ENCODE data around the gene MED23. TPM values are rescaled to one million over a fixed set of nuclear protein-coding genes. Genes with fewer than 3 reads are reported as not detected.

MED23 gene
- total RNA-seq, 2 experiments from 2014 or later = 26.1 to 27.8 TPM

- Mint-ChIP-seq H3K9me3 (ENCODE audit: insufficient read depth) (no peaks in the 10 kb centered on the region), H3K4me3 (no peak overlapping the region), H3K27ac (no peak overlapping the region), H3K27me3 (ENCODE audit: low read depth) (no peaks in the 10 kb centered on the region), H3K36me3 (ENCODE audit: low read depth) (no peaks in the 10 kb centered on the region), H3K4me1 (ENCODE audit: low read depth) (no peaks in the 10 kb centered on the region)
- DNase-seq (no peak), ATAC-seq (no peak)
- CTCF ChIA-PET = interaction anchor here (1.0 to 2.6 kb wide), 2 partner anchors 26 to 41 kb away, joined by 3 to 16 read pairs; partner anchors contain the start of gene MED23
- POLR2A ChIA-PET = no interaction called here
These were observed 26.3 kb upstream of the MED23 start for GRCh38 chr6:131654326-131654725.

DNA sequence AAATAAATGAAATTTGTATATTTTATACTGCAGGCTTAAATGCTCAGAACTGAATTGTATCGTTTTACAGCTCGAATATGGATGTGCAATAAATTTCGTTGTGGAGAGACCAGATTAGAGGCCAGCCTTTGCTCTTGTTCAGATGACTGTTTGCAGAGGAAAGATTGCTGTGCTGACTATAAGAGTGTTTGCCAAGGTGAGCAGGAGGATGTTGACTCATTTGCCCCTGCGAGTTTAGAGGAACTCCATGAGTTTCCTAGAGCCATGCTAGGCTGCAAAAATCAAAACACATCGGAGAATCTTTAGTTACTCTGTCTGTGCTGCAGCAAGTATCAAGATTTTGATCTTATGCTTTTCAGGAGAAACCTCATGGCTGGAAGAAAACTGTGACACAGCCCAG lies 24.4 kb upstream of the MED23 start:
- DNase-seq = no peak
- no peak overlapping the region for H3K4me3 Mint-ChIP-seq
- ATAC-seq = no peak
- no peak overlapping the region for H3K27ac Mint-ChIP-seq
- ChIA-PET POLR2A (no interaction called here), CTCF (no interaction called here)
- H3K9me3 Mint-ChIP-seq (ENCODE audit: insufficient read depth) = no peaks in the 10 kb centered on the region
- H3K4me1 Mint-ChIP-seq (ENCODE audit: low read depth) = no peaks in the 10 kb centered on the region
- H3K27me3 Mint-ChIP-seq (ENCODE audit: low read depth) = no peaks in the 10 kb centered on the region
- H3K36me3 Mint-ChIP-seq (ENCODE audit: low read depth) = no peaks in the 10 kb centered on the region

GRCh38 chr6:131651782-131652181 lies 23.7 kb upstream of the MED23 start:
- ATAC-seq (no peak), DNase-seq (no peak)
- H3K9me3 Mint-ChIP-seq (ENCODE audit: insufficient read depth) = no peaks in the 10 kb centered on the region
- no peak overlapping the region for H3K27ac Mint-ChIP-seq
- H3K4me3 Mint-ChIP-seq = no peak overlapping the region
- no peaks in the 10 kb centered on the region for H3K27me3 Mint-ChIP-seq (ENCODE audit: low read depth)
- POLR2A ChIA-PET = no interaction called here
- CTCF ChIA-PET = interaction anchor here (0.6 kb wide), 1 partner anchor 79 kb away, joined by 3 read pairs; no protein-coding TSS in a partner anchor
- no peaks in the 10 kb centered on the region for H3K36me3 Mint-ChIP-seq (ENCODE audit: low read depth)
- H3K4me1 Mint-ChIP-seq (ENCODE audit: low read depth) = no peaks in the 10 kb centered on the region

- Mint-ChIP-seq H3K27me3 (ENCODE audit: low read depth) (no peaks in the 10 kb centered on the region), H3K4me1 (ENCODE audit: low read depth) (no peaks in the 10 kb centered on the region), H3K4me3 (no peak overlapping the region), H3K9me3 (ENCODE audit: insufficient read depth) (no peaks in the 10 kb centered on the region), H3K36me3 (ENCODE audit: low read depth) (no peaks in the 10 kb centered on the region), H3K27ac (no peak overlapping the region)
- POLR2A ChIA-PET = no interaction called here
- ATAC-seq = no peak
- no peak for DNase-seq
- CTCF ChIA-PET = interaction anchor here (1.7 kb wide), 1 partner anchor 18 kb away, joined by 9 read pairs; the partner anchor contains the start of gene MED23
These were observed 18.2 kb upstream of the MED23 start for GRCh38 chr6:131646249-131646670.

DNA sequence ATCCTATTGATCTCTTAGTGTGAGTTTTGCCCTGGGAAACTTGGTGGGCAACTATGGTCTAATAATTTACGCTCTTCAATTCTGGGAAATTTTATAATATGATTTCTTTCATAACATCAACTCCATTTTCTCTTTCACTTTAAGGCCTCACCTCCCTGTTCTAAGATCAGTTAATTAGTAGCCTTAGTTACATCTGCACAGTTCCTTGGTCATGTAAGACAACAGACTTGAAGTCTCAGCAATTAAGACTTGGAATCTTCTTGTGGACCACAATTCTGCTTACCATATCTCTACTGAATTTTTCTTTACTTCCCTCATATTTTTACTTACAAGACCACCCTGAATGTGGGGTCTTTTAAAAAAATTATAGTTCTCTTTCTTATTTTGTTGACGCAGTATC lies 17.8 kb upstream of the MED23 start:
- H3K36me3 Mint-ChIP-seq (ENCODE audit: low read depth) = no peaks in the 10 kb centered on the region
- H3K4me3 Mint-ChIP-seq = no peak overlapping the region
- CTCF ChIA-PET = no interaction called here
- no peak for DNase-seq
- no peaks in the 10 kb centered on the region for H3K9me3 Mint-ChIP-seq (ENCODE audit: insufficient read depth)
- H3K27me3 Mint-ChIP-seq (ENCODE audit: low read depth) = no peaks in the 10 kb centered on the region
- no peak overlapping the region for H3K27ac Mint-ChIP-seq
- H3K4me1 Mint-ChIP-seq (ENCODE audit: low read depth) = no peaks in the 10 kb centered on the region
- POLR2A ChIA-PET = no interaction called here
- ATAC-seq = no peak

- DNase-seq = no peak
- ChIA-PET CTCF (no interaction called here), POLR2A (no interaction called here)
- H3K27ac Mint-ChIP-seq = no peak overlapping the region
- H3K27me3 Mint-ChIP-seq (ENCODE audit: low read depth) = no peaks in the 10 kb centered on the region
- no peaks in the 10 kb centered on the region for H3K4me1 Mint-ChIP-seq (ENCODE audit: low read depth)
- no peak for ATAC-seq
- no peaks in the 10 kb centered on the region for H3K36me3 Mint-ChIP-seq (ENCODE audit: low read depth)
- H3K9me3 Mint-ChIP-seq (ENCODE audit: insufficient read depth) = no peaks in the 10 kb centered on the region
- H3K4me3 Mint-ChIP-seq = no peak overlapping the region
These were observed 16.9 kb upstream of the MED23 start for GRCh38 chr6:131644921-131645320.

GRCh38 chr6:131643855-131644460 lies 15.9 kb upstream of the MED23 start:
- CTCF ChIA-PET = no interaction called here
- H3K27me3 Mint-ChIP-seq (ENCODE audit: low read depth) = no peaks in the 10 kb centered on the region
- H3K27ac Mint-ChIP-seq = no peak overlapping the region
- ATAC-seq = no peak
- H3K4me1 Mint-ChIP-seq (ENCODE audit: low read depth) = no peaks in the 10 kb centered on the region
- no peak overlapping the region for H3K4me3 Mint-ChIP-seq
- no peaks in the 10 kb centered on the region for H3K36me3 Mint-ChIP-seq (ENCODE audit: low read depth)
- no peaks in the 10 kb centered on the region for H3K9me3 Mint-ChIP-seq (ENCODE audit: insufficient read depth)
- no peak for DNase-seq
- POLR2A ChIA-PET = no interaction called here

DNA sequence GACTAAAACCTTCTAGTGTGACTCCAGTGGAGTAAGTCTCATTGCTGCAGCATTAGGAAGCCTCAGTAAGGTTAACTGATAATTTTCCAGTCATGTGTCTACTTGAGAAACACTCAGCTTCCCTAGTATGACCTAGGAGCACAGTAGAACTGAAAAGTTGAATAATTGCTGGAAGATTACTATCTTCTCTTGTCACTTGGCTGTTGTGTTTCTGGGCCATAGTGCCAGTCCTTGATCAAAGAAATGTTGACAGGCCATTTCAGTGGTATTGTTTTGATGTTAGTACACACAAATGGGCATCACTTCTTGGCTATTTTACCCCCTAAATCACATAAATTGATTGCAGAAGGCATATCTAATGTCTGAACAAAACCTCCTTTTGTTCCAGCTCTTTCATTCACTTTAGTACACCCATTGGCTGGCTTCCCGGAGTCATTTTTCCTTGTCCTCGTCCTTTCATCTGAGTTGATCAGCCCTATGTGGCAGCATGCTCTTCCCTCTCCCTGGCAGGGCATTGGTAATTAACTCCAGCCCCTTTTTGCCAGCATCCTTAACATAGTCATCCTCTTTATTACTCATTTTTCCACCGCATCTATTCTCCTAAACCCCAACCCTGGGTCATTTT lies 15.1 kb upstream of the MED23 start:
- CTCF ChIA-PET = no interaction called here
- no peak for ATAC-seq
- no peak overlapping the region for H3K27ac Mint-ChIP-seq
- no peak overlapping the region for H3K4me3 Mint-ChIP-seq
- no peaks in the 10 kb centered on the region for H3K36me3 Mint-ChIP-seq (ENCODE audit: low read depth)
- no peaks in the 10 kb centered on the region for H3K4me1 Mint-ChIP-seq (ENCODE audit: low read depth)
- no peak for DNase-seq
- POLR2A ChIA-PET = no interaction called here
- no peaks in the 10 kb centered on the region for H3K27me3 Mint-ChIP-seq (ENCODE audit: low read depth)
- no peaks in the 10 kb centered on the region for H3K9me3 Mint-ChIP-seq (ENCODE audit: insufficient read depth)

GRCh38 chr6:131642565-131642964 lies 14.5 kb upstream of the MED23 start:
- ChIA-PET CTCF (no interaction called here), POLR2A (no interaction called here)
- H3K4me1 Mint-ChIP-seq (ENCODE audit: low read depth) = no peaks in the 10 kb centered on the region
- H3K27ac Mint-ChIP-seq = no peak overlapping the region
- DNase-seq (no peak), ATAC-seq (no peak)
- no peaks in the 10 kb centered on the region for H3K27me3 Mint-ChIP-seq (ENCODE audit: low read depth)
- H3K4me3 Mint-ChIP-seq = no peak overlapping the region
- no peaks in the 10 kb centered on the region for H3K36me3 Mint-ChIP-seq (ENCODE audit: low read depth)
- no peaks in the 10 kb centered on the region for H3K9me3 Mint-ChIP-seq (ENCODE audit: insufficient read depth)

DNA sequence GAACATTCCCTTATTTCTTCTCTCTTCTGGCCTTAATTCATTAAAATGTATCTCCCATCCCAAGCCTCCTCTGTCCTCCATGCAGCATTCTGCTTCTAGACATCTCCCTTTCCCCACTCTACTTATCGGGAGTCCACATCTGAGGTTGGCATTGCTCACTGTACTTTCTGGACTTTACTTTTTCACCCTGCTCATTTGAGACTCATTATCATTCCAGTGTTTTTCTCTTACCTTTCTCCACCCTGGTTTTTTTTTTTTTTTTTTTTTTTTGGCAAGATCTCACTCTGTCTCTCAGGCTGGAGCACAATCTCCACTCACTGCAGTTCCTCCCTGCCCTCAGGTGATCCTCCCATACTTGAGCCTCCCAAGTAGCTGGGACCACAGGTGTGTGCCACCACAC lies 13.5 kb upstream of the MED23 start:
- no peak for ATAC-seq
- no peaks in the 10 kb centered on the region for H3K4me1 Mint-ChIP-seq (ENCODE audit: low read depth)
- no peak overlapping the region for H3K4me3 Mint-ChIP-seq
- no peak for DNase-seq
- H3K9me3 Mint-ChIP-seq (ENCODE audit: insufficient read depth) = no peaks in the 10 kb centered on the region
- ChIA-PET CTCF (no interaction called here), POLR2A (no interaction called here)
- H3K27ac Mint-ChIP-seq = no peak overlapping the region
- H3K27me3 Mint-ChIP-seq (ENCODE audit: low read depth) = no peaks in the 10 kb centered on the region
- no peaks in the 10 kb centered on the region for H3K36me3 Mint-ChIP-seq (ENCODE audit: low read depth)

DNA sequence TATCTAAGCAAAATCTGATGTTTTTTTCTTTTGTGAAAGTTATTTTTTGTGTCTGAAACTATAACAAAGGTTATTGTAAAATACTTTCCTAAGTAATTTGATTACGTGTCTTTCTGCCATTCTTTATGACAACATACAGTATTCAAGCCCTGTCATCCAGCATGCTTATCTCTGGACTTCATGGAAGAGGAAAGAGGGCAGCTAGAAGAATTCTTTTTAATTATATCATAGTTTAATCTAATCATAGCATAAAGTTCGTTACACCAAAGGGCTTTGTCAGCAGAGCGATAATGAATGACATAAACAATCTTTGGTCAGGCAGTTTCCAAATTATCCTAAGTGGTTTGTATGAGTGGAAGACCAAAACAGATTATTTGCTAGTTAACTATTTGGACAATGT lies 12.5 kb upstream of the MED23 start:
- Mint-ChIP-seq H3K4me1 (ENCODE audit: low read depth) (no peaks in the 10 kb centered on the region), H3K4me3 (no peak overlapping the region), H3K27me3 (ENCODE audit: low read depth) (peaks cover 3% of the 10 kb centered on the region), H3K9me3 (ENCODE audit: insufficient read depth) (no peaks in the 10 kb centered on the region), H3K36me3 (ENCODE audit: low read depth) (no peaks in the 10 kb centered on the region), H3K27ac (no peak overlapping the region)
- ATAC-seq (no peak), DNase-seq (no peak)
- ChIA-PET POLR2A (interaction anchor here (1.6 kb wide), 1 partner anchor 11 kb away, joined by 4 read pairs; no protein-coding TSS in a partner anchor), CTCF (interaction anchor here (1.3 to 5.4 kb wide), 3 partner anchors 12 to 55 kb away, joined by 3 to 75 read pairs (median 4); partner anchors contain the start of gene MED23)

GRCh38 chr6:131640100-131640499 lies 12.1 kb upstream of the MED23 start:
- H3K9me3 Mint-ChIP-seq (ENCODE audit: insufficient read depth) = no peaks in the 10 kb centered on the region
- ChIA-PET CTCF (interaction anchor here (0.6 to 5.4 kb wide), 4 partner anchors 12 to 55 kb away, joined by 3 to 75 read pairs (median 4); partner anchors contain the start of gene MED23), POLR2A (interaction anchor here (1.6 kb wide), 1 partner anchor 10 kb away, joined by 4 read pairs; no protein-coding TSS in a partner anchor)
- DNase-seq (no peak), ATAC-seq (no peak)
- H3K27ac Mint-ChIP-seq = no peak overlapping the region
- H3K36me3 Mint-ChIP-seq (ENCODE audit: low read depth) = no peaks in the 10 kb centered on the region
- H3K4me1 Mint-ChIP-seq (ENCODE audit: low read depth) = no peaks in the 10 kb centered on the region
- H3K4me3 Mint-ChIP-seq = no peak overlapping the region
- H3K27me3 Mint-ChIP-seq (ENCODE audit: low read depth) = peaks cover 3% of the 10 kb centered on the region
